RWPE2 (cell line): ENCODE data around the gene CDS1.

ENCODE experiments used
- ATAC-seq: fragments of 200-7000 bp; cut with Tn5 transposase; 3 replicates; pipeline ENCODE4 v1.9.1; 2021; ENCODE audit warnings: low read depth
- DNase-seq: peaks from one replicate; pipeline ENCODE4 v3.0.0-alpha.2; 2020; ENCODE audit warnings: low spot score
- H3K27ac ChIP-seq: fragments of 450-650 bp; 2 replicates; pipeline ENCODE4 v1.5.1; 2017; ENCODE audit warnings: mild to moderate bottlenecking; ENCODE audit not compliant: poor library complexity, severe bottlenecking
- H3K27me3 ChIP-seq: fragments of 250-450 bp; sonication (Bioruptor Pico); 2 replicates; pipeline ENCODE4 v1.5.1; 2021; ENCODE audit warnings: mild to moderate bottlenecking, moderate library complexity; ENCODE audit not compliant: insufficient read depth, poor library complexity, severe bottlenecking
- H3K36me3 ChIP-seq: fragments of 250-450 bp; sonication (Bioruptor Pico); 2 replicates; pipeline ENCODE4 v1.5.1; 2020; ENCODE audit warnings: low read depth, mild to moderate bottlenecking, moderate library complexity
- H3K4me1 ChIP-seq: fragments of 250-450 bp; sonication (Bioruptor Pico); 2 replicates; pipeline ENCODE4 v1.5.1; 2021; ENCODE audit warnings: mild to moderate bottlenecking, moderate library complexity; ENCODE audit not compliant: insufficient read depth, poor library complexity, severe bottlenecking
- H3K4me3 ChIP-seq: fragments of 250-450 bp; sonication (Bioruptor Pico); 2 replicates; pipeline ENCODE4 v1.5.1; 2021; ENCODE audit warnings: mild to moderate bottlenecking, moderate library complexity; ENCODE audit not compliant: severe bottlenecking
- H3K9me3 ChIP-seq: fragments of 250-450 bp; sonication (Bioruptor Pico); 2 replicates; pipeline ENCODE4 v1.5.1; 2021; ENCODE audit warnings: mild to moderate bottlenecking, moderate library complexity; ENCODE audit not compliant: severe bottlenecking
- TF ChIP-seq, protein P1 (sequence below): fragments of 450-650 bp; IDR thresholded peaks from one replicate; pipeline ENCODE4 v1.5.1; 2017; ENCODE audit warnings: mild to moderate bottlenecking, moderate library complexity; ENCODE audit not compliant: poor library complexity, severe bottlenecking

The CDS1 gene

DNA sequence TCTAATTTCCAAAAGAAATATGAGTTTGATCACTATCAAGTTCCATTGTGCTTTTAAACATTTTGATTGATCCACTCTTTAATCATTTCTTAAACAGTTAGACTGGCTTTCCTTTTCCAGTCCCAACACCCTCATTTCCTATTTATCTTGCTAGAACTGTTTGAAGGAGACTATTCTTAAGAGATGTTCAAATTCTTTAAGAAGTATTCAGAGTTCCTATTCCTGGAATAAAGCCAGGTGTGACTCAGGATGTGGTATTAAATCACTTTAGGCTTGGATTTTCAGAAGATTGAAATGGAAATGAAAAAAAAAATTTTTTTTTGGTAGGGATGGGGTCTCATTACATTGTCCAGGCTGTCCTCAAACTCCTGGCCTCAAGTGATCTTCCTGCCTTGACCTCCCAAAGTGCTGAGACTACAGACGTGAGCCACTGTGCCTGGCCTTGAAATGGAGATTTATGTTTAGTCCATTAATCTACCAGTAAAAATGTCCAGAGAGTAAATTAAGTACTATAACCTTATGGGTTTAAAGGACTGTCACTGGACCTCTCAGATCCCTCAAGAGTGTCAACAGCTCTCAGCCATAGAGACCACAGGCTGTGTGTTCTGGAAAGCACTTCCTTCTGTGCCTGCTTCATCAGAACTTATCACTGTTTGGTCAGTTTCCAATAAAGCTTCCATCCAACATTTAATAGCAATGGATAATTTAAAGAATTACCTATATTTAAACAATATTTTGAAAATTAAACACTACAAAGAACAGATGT lies 90.7 kb downstream of the CDS1 start:
- no peak for DNase-seq
- ATAC-seq, result peak; percentile 93

DNA sequence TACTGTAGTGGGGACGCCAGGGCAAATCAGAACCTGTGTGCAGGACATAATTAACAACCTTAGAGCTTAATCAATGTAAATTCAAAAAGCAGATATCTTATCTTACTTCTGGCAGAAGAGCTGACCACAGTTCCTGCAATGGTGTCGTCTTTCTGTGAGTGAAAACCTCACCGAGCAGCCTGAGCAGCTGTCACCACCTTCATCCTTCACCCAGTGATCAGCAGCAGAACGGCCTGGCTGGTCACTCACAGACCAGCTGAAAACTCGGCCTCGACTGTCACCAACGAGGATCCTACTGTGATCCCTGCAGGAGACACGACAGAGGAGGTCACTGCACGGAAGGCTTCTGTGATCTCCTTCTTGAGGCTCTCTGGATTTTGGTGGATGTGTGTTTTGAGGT lies 94.2 kb downstream of the CDS1 start:
- Histone ChIP-seq H3K4me3 (no peak overlapping the region), H3K9me3 (no peaks in the 10 kb centered on the region), H3K36me3 (peaks cover 67% of the 10 kb centered on the region), H3K4me1 (peaks cover 15% of the 10 kb centered on the region), H3K27me3 (no peaks in the 10 kb centered on the region), H3K27ac (no peak overlapping the region)
- DNase-seq (no peak), ATAC-seq (no peak)
- TF ChIP-seq, protein P1, sequence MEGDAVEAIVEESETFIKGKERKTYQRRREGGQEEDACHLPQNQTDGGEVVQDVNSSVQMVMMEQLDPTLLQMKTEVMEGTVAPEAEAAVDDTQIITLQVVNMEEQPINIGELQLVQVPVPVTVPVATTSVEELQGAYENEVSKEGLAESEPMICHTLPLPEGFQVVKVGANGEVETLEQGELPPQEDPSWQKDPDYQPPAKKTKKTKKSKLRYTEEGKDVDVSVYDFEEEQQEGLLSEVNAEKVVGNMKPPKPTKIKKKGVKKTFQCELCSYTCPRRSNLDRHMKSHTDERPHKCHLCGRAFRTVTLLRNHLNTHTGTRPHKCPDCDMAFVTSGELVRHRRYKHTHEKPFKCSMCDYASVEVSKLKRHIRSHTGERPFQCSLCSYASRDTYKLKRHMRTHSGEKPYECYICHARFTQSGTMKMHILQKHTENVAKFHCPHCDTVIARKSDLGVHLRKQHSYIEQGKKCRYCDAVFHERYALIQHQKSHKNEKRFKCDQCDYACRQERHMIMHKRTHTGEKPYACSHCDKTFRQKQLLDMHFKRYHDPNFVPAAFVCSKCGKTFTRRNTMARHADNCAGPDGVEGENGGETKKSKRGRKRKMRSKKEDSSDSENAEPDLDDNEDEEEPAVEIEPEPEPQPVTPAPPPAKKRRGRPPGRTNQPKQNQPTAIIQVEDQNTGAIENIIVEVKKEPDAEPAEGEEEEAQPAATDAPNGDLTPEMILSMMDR, result no peak

More for the DNA sequence above, 90.7 kb downstream of the CDS1 start:
- Histone ChIP-seq H3K9me3 (no peaks in the 10 kb centered on the region), H3K4me3 (no peak overlapping the region), H3K36me3 (peaks cover 55% of the 10 kb centered on the region), H3K27me3 (no peaks in the 10 kb centered on the region), H3K27ac (peak overlapping the region; percentile 86), H3K4me1 (peaks cover 15% of the 10 kb centered on the region)
- TF ChIP-seq, protein P1, result no peak

DNA sequence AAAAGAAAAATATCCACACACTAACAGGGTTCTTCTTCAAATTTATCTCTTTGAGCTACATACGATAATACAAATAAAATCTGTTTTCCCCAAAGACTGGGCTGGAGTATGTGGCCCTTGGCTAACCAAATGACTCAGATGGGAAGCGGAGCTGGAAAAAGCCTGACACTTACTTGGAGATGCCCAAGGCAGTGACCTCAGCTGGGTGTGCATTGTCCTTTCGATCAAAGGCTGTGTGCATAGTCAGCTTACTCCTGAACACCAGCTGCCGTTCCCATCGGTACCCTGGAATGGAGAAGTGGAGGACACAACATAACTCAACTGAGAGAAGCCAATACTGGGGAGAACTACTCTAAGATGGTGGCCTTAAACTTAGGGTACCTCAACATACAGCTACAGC lies 95.1 kb downstream of the CDS1 start:
- peaks cover 67% of the 10 kb centered on the region for H3K36me3 ChIP-seq
- no peak overlapping the region for H3K27ac ChIP-seq
- no peaks in the 10 kb centered on the region for H3K9me3 ChIP-seq

DNA sequence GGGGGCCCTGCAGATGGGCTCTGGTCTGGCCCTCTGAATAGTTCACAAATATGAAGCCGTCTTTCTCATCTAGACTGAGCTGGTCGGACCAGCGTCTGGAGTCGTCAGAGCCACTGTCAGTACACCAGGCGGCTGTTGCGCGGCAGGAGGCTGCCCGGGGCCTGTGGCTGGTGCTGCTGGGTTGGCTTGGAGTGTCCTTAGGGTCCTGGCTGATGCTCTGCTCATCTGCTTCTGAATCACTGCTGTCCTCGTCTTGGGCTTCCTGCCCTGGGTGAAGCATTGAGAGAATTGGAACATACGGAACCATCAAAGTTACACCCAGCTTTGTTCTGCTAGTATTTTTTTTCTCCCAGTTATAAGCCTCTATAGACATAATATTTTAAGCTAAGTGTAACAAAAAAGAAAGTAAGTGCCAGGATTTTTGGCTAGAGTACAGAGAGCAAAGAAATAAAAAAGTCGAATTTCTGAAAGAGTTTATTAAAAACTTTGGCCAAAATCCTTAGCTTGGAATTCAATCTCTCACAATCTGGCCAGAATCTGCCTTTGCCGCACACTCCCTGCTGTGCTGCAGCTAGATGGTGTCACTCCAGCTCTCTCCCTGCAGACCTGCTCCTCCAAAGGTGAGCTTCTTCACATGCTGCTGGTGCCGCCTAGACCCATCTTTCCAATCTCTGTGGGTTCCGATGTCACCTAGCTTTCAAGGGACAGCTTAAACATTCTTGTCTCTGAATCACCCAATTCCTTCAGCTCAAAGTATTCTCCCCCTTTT lies 96.2 kb downstream of the CDS1 start:
- Histone ChIP-seq H3K27ac (no peak overlapping the region), H3K9me3 (no peaks in the 10 kb centered on the region), H3K27me3 (no peaks in the 10 kb centered on the region), H3K4me3 (no peak overlapping the region), H3K4me1 (no peaks in the 10 kb centered on the region), H3K36me3 (peaks cover 79% of the 10 kb centered on the region)
- TF ChIP-seq, protein P1, result no peak
- no peak for ATAC-seq
- no peak for DNase-seq

More for the DNA sequence above, 95.1 kb downstream of the CDS1 start:
- Histone ChIP-seq H3K4me3 (no peak overlapping the region), H3K4me1 (peaks cover 12% of the 10 kb centered on the region), H3K27me3 (no peaks in the 10 kb centered on the region)
- DNase-seq, result no peak
- TF ChIP-seq, protein P1, result no peak
- ATAC-seq, result no peak
